GM19455 (cell line): ENCODE results near the gene A4GALT.

Source experiments
- ATAC-seq: cut with Tn5 transposase; IDR thresholded peaks from one replicate; pipeline ENCODE4 v1.9.1; 2021; ENCODE audit not compliant: unreplicated experiment

The A4GALT gene

DNA sequence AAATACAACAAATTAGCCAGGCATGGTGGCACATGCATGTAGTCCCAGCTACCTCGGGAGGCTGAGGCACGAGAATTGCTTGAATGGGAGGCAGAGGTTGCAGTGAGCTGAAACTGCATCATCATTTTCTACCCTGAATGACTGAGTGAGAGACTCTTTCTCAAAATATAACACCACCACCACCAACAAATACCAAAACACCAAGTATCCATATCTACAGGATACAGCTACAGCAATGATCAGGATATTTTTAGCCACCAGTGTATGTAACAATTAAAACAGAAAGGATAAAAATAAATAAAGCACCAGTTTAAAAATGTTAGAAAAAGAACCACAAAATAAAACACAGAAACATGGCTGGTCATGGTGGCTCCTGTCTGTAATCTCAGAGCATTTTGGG is 13.2 kb downstream of the A4GALT start:
- no peak for ATAC-seq

DNA sequence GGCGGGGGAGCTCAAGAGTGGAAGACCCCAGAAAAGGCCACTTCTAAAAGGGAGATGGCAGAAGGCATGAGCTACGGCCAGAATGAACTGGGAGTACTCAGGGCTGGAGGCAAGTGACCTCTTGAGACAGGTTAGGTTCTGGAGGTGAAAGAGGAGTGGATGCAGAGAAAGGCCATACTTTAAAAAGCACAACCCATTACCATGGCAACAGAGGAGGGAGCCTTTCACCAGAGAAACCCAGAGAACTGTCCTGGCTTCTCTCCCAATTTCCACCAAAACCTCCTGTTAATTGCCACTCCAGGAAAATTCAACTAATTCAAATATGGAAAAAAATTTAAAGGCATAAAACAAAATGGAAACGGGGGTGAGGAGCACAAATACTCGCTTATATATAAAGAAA is 15.8 kb downstream of the A4GALT start:
- ATAC-seq = no peak

DNA sequence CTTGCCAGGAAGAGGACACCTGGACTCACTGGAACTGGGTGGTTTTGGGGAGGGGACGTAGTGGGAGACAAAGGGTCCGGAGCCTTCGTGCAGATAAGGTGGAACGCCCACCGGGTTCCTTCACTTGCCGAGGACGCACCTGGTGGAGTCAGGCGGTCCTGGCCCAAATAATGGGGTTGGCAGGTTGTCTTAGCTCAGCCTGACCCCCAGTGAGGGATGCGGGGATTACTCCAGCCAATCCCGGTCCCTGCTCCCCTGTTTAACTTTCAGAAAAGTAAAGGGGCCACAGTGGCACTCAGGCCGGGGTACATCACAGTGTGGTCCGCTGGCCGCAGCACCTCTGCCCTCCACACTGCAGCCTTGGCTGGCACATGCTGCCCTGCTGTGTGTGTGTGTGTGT is 18.0 kb downstream of the A4GALT start:
- no peak for ATAC-seq

DNA sequence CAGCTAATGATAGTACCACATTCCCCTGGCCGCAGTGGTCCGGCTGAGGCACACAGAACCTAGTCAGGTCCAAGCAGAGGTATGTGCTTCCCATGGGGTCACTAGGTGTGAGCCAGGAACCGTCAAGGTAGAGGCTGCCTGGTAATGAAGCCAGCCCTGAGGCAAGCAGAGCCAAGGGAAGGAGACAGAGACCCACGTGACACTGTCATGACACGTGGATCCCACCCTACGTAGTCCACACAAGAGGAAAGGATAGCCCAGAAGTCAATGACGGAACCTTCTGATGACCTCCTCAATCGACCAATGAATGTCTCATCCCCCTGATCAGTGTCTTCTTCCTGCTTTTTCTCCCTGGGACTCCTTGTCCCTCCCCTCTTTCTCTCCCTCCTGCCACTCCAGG is 19.0 kb downstream of the A4GALT start:
- ATAC-seq = no peak

DNA sequence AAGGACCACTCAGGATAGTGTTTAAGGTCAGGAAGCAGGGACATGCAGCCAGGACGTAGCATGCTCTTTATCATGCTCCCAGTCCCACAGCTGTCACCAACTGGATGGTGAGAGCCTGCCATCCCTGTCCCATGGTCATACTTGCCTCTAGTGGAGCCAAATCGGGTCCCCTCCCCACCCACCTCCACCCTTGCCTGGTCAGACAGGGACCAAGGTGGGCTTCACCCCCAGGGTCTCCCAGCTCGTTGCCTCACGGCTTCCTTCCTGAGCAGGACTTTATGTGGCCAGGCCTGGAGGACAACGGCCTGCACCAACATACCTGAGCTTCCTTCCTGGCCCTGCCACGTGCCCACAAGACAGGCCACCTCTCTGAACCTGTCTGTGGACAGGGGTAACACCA is 19.8 kb downstream of the A4GALT start:
- ATAC-seq = no peak

DNA sequence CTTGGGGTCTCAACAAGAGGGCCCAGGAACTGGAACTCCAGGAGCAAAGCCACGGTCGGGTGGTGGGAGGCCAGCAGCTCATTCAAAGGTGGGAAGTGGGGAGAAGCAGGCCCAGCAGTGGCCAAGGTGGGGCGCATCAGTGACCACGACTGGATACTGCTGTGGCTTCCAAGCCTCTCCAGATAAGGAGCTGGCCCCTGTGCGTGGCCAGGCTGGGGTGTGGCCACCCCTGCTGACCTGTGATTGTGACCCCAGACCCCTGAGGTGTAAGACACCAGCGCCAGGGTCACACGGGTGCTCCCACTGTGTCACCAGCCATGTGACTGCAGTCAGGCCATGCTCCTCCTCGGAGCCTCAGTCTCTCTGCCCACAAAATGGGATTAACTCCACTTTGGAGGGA is 20.3 kb downstream of the A4GALT start:
- ATAC-seq = no peak

DNA sequence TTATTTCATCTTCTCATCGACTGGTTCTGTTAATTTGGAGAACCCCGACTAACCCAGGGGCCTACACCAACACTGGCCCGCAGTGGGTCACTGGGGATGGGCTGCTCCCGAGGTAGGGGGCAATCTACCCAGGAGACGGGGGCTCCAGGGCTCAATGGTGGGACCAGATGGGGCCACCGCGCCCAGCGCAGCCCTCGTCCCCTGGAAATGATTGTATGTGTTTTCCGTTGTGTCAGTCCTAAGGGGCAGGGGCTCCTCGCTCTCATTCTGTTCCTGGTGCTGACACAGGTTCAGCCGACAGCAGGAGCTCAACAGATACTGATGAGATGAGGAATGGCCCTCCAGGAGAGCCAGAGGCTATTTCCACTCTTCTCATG is 20.7 kb downstream of the A4GALT start:
- ATAC-seq = no peak

DNA sequence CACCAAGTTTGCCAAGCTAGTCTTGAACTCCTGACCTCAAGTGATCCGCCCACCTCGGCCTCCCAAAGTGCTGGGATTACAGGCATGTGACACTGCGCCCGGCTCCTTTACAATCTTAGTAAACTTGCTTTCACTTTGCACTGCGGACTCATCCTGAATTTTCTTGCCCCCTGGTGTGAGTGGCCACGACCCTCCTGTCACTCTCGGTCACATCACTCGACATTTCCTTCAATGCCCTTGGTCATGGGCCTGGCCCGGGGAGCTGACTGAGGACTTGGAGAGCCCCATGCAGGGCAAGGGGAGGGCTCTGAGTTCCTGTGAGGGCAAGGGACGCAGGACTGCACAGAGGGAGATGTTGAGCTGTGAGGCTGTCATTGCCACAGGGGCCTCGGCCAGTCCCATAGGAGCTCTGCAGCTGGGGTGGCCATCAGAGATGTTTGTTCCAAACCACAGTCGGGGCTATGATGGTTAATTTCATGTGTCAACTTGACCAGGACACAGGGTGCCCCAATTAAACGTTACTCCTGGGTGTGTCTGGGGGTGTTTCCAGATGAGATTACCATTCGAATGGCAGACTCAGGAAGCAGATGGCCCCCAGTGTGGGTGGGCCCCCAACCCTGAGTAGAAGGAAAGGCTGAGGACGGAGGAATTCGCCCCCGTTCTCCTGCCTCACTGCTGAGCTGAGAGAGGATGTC is 21.2 kb downstream of the A4GALT start:
- no peak for ATAC-seq

DNA sequence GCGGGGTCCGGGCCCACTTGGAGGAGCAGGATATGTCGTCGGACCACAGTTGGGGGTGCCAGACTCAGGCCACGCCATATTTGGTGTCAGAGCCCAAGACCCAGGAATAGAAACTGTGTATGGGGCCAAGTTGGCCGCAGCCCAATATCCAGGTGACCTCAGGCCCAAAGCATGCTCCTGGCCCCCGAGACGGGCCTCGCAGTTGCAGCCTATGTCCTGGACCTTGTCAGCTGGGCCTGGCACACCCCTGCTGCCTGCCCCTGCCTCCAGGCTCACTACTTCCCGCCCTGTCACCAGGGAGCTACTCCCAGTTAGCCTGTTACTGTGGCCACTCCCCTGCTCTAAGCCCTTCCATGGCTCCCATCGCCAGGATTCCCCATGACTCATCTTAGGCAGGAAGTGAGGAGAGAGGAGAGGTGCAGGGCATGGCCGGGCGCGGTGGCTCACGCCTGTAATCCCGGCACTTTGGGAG is 23.1 kb downstream of the A4GALT start:
- no peak for ATAC-seq

DNA sequence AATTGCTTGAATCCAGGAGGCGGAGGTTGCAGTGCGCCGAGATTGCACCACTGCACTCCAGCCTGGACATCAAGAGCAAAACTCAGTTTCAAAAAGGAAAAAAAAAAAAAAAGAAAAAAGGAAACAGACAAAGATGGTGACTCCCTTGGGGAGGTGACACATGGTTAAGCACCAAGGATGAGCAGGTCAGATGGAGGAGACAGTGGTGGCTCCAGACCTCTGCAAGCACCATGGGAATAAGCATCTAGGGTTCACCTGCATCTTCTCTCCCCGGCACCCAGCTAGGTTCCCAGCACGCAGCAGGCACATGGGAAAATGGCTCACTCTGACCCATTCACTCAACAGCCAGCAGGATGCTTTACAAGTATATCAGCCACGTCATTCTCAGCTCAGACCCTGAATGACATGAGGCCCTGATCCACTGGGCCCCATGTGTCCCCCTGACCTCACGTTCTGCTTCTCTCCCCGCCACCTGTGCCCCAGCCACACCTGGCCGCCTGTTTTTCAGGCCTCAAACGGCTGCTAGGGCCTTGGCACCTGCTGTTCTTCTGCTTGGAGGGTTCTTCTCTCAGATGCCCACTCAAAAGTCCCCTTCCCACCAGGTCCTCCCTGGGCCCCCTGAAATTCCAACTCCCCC is 24.2 kb downstream of the A4GALT start:
- no peak for ATAC-seq

DNA sequence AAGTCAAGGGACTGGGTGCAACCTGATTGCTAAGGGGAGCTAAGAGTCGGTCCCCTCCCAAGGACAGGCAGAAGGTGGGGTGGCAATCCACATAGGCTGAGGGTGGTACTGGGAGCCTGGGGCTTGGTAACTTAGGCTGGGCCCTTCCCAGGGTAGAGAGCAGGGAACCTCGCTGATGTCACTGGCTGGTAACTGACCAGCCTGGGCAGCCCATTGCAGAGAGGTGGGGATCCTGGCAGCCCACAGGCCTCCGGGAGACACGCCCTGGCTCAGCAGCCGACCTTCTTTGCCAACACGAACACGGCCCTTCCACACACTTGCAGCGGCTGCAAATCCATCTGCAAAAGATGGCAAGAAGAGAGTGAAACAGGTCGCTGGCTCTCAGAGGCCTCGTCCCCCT is 25.4 kb downstream of the A4GALT start:
- ATAC-seq = no peak

DNA sequence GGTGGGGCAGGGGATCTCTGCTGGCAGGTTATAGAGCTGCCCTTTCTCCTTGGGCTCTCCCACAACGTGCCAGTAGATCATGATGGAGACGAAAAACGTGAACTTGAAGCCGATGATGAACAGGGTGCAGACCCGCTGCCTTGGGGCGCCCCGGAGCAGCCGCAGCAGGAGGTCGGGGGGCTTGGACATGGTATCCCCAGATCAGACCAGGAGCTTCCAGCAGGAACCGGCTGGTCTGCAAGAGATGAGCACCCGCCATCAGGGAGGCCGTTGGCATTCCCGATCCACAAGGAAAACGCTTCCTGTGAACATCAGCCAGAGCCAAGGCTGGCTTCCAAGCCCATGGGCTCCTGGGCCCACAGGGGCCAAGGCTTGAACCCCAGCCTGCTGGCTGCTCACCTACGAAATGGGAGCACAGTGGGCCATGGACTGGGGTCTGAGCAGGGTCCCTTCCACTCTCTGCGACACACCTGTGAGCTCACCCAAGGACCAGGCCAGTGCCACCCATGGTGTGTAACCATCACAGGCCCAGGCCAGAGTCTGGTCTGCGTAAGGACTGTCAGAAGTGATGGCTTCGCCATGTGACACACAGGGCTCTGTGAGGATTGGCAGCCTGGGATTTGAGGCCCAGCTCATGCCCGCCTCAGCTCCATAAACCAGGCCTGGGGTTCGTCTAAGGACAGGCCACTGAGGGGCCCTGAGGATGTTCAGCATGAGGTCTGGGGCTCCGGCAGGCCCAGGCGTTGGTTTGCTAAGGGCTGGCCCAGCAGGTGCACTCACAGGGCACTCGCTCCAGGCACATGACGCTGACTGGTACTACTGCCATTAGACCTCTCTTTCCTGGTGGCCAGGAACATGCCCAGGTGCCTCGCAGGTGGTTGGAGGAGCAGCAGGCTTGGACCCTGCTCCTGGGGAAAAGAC is 26.6 kb downstream of the A4GALT start:
- no peak for ATAC-seq

DNA sequence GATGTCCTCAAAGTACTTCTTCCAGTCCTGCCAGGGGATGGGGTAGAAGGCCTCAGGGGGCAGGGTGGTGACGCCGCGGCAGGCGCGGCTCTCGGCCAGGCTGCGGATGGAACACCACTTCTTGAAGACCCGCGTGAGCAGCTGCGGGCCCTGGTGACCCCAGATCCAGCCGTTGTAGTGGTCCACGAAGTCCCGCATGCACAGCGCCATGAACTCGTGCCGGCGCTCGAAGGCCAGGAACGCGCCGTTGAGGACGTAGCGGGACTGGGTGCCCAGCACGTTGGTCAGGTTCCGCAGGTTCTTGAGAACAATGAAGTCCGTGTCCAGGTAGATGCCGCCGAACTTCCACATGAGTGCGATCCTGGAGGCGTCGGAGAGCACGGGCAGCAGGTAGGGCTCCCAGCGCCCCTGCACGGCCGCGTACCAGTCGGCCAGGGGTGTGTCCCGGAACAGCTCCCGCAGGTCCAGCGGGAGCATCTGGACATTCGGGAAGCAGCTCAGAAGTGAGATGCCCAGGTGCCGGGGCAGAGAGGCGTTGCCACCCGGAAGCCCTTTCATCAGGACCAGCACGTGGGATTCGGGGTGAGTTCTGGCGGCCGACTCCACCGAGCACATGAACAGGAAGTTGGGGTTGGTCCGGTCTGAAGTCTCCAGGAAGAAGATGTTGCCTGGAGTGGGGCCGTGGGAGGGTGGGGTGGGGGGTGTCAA is 27.5 kb downstream of the A4GALT start:
- ATAC-seq = no peak

DNA sequence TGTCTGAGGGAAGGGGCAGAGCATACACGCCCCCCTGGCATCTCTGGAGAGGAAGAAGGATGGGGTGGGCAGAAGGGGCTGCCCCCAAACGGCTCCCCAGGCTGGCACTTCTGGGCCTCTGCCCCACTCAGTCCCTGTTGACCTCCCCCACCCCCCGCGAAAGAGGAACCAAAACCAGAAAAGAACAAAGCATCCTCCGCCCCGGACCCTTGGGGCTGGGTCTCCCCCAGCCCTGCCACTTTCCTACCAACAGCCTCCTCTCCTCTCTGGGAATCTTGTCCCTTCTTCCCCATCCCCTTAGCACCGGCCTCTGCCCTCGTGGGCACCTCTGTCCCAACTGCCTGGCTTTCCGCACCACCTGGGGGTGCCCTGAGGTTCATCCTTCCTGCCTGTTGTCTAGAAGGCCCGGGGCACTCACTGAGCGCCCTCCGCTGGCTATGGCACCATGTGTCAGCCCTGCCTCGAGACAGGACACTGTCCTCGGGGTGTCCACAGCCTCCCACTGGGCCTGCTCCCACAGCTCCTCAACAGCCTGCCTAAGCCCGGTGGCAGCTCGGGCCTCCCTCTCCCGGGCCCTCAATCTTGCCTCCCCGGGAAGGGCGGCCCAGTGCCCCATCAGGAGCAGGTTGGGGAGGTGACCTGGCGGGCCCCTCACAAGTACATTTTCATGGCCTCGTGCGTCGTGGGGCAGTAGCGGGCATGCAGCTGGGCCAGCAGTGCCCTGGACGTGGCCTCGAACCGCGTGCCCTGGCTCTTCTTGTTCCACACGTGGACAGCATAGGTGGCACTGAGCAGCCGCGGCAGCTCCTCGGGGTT is 28.2 kb downstream of the A4GALT start:
- ATAC-seq = no peak

DNA sequence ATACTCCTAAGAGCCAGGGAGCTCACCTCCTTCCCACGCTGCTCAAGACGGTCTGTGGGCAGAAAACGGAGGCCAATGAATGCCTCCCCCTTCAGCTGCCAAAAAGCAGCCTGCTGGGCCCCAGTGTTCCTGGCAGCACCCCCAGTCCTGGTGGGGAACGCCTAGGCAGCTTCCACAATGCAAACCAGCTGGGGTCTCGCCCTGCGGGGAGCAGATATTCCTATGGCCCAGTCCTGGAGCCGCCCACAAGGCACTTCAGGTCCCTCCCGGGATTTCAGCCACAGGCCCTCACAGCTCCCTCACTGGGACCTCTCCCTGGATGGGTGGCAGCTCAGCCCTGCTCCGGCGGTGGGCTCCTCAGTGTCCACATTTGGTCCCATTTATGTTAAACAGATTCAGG is 29.2 kb downstream of the A4GALT start:
- no peak for ATAC-seq

DNA sequence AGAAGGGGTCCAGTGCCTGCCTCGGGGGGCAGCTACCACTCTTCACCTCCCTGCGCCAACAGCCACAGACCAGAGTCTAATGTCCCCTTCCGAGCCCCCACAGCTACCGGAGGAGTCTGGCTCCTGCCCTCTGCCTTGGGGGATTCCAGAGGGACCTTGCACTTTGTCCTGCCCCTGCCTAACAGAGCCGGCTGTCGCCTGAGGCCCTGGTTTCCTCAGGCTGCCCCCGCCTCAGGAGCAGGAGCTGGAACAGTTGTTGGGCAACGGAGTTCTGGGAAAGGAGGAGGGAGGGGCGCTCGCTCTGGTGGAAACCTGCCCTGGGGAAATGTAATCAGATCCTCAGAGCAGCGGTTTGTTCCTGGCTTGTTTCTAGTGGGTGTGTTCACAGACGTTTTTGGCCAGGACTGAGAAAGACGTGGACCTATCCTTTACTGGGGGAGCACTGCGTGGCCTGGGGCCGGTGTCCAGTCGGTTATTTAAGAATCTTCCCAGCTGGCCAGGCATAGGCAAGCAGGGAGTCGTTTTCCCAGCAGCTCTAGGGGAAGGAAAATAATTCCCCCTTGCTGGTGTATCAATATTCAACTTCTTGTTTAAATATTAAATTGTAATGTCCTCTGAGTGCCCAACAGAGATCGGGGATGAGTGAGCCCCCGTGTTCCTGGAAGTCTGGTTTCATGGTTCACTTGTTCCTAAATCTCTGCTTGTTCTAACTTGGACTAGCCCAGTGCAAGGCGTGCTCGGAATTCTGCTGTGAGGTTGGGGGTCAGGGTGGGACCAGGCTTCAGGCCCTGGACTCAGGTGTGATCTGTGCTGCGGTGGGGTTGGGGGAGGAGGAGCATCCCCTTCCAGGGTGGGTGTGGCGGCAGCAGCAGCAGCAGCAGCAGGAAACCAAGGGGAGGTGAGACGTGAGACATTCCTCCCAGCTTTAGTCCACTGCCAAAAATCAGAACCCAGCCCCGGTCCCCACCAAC is 32.1 kb downstream of the A4GALT start:
- ATAC-seq = no peak

DNA sequence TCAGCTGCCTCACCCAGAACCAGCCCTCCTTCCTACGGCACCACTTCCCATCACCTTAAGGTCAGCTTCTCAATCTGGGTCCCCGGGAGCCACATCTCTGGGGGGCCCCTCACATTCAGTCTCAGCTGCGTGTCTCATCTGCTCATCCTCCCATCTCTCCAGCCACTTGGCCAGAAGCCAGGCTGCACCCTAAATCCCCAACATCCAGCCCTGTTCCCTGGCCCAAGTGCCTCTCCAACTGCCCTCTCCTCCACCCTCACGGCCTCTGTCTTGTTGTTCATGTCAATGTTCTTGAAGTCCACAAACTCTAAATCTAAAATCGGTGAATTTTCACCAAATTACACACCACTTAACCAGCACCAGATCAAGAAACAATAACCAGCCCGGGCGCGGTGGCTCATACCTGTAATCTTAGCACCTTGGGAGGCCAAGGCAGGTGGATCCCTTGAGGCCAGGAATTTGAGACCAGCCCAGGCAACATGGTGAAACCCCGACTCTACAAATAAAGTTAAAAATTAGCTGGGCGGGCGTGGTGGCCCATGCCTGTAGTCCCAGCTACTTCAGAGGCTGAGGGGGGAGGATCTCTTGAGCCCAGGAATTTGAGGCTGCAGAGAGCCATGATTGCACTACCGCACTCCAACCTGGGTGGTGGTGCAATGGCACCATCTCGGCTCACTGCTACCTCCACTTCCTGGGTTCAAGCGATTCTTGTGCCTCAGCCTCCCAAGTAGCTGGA is 33.7 kb downstream of the A4GALT start:
- ATAC-seq = no peak

DNA sequence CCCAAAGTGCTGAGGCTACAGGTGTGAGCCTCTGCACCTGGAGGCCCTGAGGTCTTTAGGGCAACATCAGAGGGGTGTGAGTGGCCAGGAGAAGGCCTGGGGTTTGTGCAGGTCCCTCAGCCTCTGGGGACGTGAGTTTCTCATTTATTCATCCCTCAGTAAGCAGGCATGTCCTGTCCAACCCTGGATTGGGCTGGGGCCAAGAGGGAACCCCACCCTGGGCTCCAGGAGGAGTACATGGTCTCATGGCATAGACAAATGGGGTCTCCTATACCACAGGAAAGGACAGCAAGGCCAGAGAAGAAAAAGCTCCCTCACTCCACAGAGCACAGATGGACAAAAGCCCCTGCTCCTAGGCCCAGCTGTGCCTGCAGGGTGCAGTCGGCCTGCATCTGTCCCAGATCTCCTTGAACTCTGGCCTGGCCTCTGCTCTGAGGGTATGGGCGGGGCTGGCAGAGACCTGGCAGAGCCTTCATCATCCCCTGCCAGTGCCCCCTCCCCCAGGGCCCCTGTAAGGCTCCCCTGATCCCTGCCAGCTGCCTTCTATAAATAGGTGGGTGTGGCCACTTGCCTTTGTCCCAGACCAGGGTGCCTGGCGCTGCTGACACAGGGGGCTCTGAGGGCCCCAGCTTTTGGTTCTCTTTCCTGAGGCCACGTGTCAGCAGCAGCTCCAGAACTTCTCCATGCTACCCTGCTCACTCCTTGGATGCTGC is 34.6 kb downstream of the A4GALT start:
- no peak for ATAC-seq
